ENCODE measurements around the gene FCRL2. TPM values are rescaled to one million over a fixed set of nuclear protein-coding genes. Genes with fewer than 3 reads are reported as not detected.
A peak's percentile ranks its signal among the peaks of the same experiment; 100 is the strongest.
"Not testable (repeated sequence)": the region's sequence is repeated elsewhere in the genome, so short reads cannot be mapped to it uniquely, and the experiment has no call there.

FCRL2 gene
- total and polyA plus RNA-seq, 4 experiments from 2014 or later: 0.40 TPM; not detected in 3

DNA sequence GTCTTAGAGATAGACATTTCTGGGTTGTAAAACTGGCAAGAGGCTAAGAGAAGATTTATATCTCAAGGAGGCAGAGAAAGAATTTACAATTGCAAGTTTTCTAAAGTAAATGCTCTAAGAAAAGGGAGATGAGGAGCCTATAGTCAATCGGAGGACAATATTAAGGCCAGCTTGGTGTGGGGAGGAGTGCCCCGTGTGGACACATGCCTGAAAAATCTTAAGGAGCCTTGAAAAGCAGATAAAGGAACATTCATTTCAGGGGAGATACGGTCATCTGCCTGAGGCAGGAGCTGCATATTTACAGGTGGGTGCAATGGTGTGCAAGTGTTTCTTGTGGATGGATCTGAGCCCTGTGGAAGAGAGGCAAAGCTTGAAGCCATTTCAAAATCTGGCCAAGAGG, 25.6 kb downstream of the FCRL2 start:
- H3K27me3 Mint-ChIP-seq: peaks cover 4 to 7% of the 10 kb centered on the region in 2 donors
- intact Hi-C loops (cut with micrococcal nuclease): no loop called here
- Histone ChIP-seq H3K27ac (ENCODE audit: low read depth, low read length) (no peak overlapping the region), H3K27me3 (ENCODE audit: insufficient read depth, low read length) (no peaks in the 10 kb centered on the region), H3K9me3 (ENCODE audit: control insufficient read depth in 1 of 2, low read length in 2 of 2) (no peaks in the 10 kb centered on the region), H3K4me1 (ENCODE audit: insufficient read depth, low read length) (no peaks in the 10 kb centered on the region), H3K36me3 (ENCODE audit: insufficient read depth, low read length) (no peaks in the 10 kb centered on the region), H3K4me3 (ENCODE audit: low read length in 2 of 2) (no peak overlapping the region)
- H3K4me1 Mint-ChIP-seq: no peaks in the 10 kb centered on the region
- no peak for DNase-seq
- no peak overlapping the region for H3K4me3 Mint-ChIP-seq
- no peaks in the 10 kb centered on the region for H3K9me3 Mint-ChIP-seq
- POLR2A ChIA-PET (ENCODE audit: partially characterized antibody): no interaction called here
- CTCF ChIA-PET (ENCODE audit: partially characterized antibody): no interaction called here
- no peaks in the 10 kb centered on the region for H3K36me3 Mint-ChIP-seq
- no peak overlapping the region for H3K27ac Mint-ChIP-seq

DNA sequence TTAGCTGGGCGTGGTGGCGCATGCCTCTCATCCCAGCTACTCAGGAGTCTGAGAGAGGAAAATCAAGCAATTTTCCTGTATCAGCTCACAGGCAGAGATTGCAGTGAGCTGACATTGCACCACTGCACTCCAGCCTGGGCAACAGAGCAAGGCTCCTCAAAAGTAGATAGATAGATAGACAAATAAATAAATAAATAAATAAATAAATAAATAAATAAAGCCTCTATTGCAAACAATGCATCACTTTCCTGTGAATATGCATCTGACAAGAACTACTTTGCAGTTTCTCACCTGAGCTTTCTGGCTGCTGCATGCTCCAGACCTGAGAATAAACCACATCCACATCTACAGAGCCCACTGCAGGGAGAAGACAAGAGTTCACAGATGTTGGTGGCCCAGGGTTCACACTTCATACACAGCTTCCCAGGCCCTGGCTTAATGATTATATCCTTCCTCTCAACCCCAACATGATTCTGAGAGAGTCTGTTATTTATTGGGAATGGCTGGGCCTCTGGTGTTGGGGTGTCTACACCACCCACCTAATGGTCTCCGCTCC, 28.6 kb downstream of the FCRL2 start:
- Histone ChIP-seq H3K4me1 (ENCODE audit: insufficient read depth, low read length) (no peaks in the 10 kb centered on the region), H3K27me3 (ENCODE audit: insufficient read depth, low read length) (no peaks in the 10 kb centered on the region), H3K36me3 (ENCODE audit: insufficient read depth, low read length) (no peaks in the 10 kb centered on the region), H3K4me3 (ENCODE audit: low read length in 2 of 2) (no peak overlapping the region), H3K27ac (ENCODE audit: low read depth, low read length) (no peak overlapping the region), H3K9me3 (ENCODE audit: control insufficient read depth in 1 of 2, low read length in 2 of 2) (no peaks in the 10 kb centered on the region)
- Mint-ChIP-seq H3K36me3 (no peaks in the 10 kb centered on the region), H3K27ac (no peak overlapping the region), H3K9me3 (no peaks in the 10 kb centered on the region), H3K4me3 (no peak overlapping the region), H3K4me1 (no peaks in the 10 kb centered on the region), H3K27me3 (peaks cover 4 to 6% of the 10 kb centered on the region in 2 donors)
- DNase-seq: no peak
- intact Hi-C loops (cut with micrococcal nuclease): no loop called here
- ChIA-PET POLR2A (ENCODE audit: partially characterized antibody) (no interaction called here), CTCF (ENCODE audit: partially characterized antibody) (no interaction called here)

DNA sequence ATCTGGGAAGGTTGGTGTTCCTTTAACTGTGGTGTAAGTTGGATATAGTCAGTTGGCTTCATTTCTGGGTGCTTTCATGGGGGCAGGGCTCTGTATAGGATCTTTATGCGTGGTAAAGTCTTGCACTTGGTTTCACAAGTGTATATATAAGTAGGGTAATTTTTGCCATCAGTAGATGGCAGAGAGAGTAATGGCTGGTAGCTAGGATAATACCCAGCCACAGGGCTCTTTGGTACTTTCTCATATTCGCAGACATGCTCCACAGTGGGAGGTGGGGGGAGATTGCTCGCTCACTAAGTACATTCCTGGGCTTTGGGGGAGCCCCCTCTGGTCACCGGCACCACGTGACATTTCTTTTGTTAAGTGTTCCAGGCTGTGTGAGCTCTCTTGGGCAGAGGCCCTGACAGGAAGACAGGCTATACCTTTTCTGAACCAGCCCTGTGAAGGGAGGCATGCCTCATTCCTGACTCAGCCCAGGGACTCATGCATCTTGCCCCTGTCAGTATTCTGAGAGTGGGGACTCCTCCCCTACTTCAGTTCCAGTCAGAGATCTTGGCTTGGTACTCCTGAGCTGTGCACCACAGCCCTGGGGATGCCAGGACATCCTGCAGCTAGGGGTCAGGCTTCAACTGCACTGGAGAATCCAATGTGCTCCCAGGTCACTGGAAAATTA, 37.6 kb downstream of the FCRL2 start:
- Histone ChIP-seq H3K4me1 (ENCODE audit: insufficient read depth, low read length) (no peaks in the 10 kb centered on the region), H3K36me3 (ENCODE audit: insufficient read depth, low read length) (no peaks in the 10 kb centered on the region), H3K9me3 (ENCODE audit: control insufficient read depth in 1 of 2, low read length in 2 of 2) (no peaks in the 10 kb centered on the region), H3K4me3 (ENCODE audit: low read length in 2 of 2) (no peak overlapping the region), H3K27me3 (ENCODE audit: insufficient read depth, low read length) (no peaks in the 10 kb centered on the region), H3K27ac (ENCODE audit: low read depth, low read length) (no peak overlapping the region)
- intact Hi-C loops (cut with micrococcal nuclease): no loop called here
- Mint-ChIP-seq H3K9me3 (peaks cover 0 to 2% (median 0%) of the 10 kb centered on the region in 8 donors), H3K4me1 (peaks cover 0 to 1% (median 0%) of the 10 kb centered on the region in 4 donors), H3K27me3 (peaks cover 6 to 8% of the 10 kb centered on the region in 2 donors), H3K36me3 (no peaks in the 10 kb centered on the region), H3K4me3 (no peak overlapping the region), H3K27ac (no peak overlapping the region)
- POLR2A ChIA-PET (ENCODE audit: partially characterized antibody): no interaction called here
- CTCF ChIA-PET (ENCODE audit: partially characterized antibody): no interaction called here
- no peak for DNase-seq

DNA sequence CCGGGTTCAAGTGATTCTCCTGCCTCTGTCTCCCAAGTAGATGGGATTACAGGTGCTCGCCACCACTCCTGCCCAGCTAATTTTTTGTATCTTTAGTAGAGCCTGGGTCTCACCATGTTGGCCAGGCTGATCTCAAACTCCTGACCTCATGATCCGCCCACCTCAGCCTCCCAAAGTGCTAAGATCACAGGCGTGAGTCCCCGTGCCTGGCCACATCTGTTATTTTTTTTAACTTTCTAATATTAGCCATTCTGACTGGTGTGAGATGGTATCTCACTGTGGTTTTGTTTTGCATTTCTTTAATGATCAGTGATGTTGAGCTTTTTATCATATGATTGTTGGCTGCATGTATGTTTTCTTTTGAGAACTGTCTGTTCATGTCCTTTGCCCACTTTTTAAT, 40.9 kb downstream of the FCRL2 start:
- H3K4me3 Mint-ChIP-seq; H3K27ac ChIP-seq (ENCODE audit: low read depth, low read length); POLR2A ChIA-PET (ENCODE audit: partially characterized antibody); DNase-seq; H3K4me1 Mint-ChIP-seq; H3K9me3 Mint-ChIP-seq; H3K27me3 Mint-ChIP-seq; H3K36me3 ChIP-seq (ENCODE audit: insufficient read depth, low read length); H3K27me3 ChIP-seq (ENCODE audit: insufficient read depth, low read length); H3K9me3 ChIP-seq (ENCODE audit: control insufficient read depth in 1 of 2, low read length in 2 of 2); H3K27ac Mint-ChIP-seq; intact Hi-C loops (cut with micrococcal nuclease); H3K4me3 ChIP-seq (ENCODE audit: low read length in 2 of 2); H3K4me1 ChIP-seq (ENCODE audit: insufficient read depth, low read length); H3K36me3 Mint-ChIP-seq: not testable (repeated sequence)
- CTCF ChIA-PET (ENCODE audit: partially characterized antibody): interaction anchor here (0.7 kb wide), 1 partner anchor 23 kb away, joined by 3 read pairs; no protein-coding TSS in a partner anchor

DNA sequence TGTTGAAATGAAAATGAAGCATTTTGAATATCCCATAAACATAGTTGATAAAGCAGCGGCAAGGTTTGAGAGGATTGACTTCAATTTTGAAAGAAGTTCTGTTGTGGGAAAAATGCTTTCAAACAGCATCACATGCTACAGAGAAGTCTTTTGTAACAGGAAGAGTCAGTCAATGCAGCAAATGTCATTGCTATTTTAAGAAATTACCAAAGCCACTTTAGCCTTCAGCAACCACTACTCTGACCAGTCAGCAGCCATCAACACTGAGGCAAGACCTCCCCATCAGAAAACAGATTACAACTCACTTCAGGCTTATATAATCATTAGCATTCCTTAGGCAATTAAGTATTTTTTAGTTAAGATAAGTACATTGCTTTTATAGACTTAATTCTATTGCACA, 42.6 kb downstream of the FCRL2 start:
- Histone ChIP-seq H3K4me1 (ENCODE audit: insufficient read depth, low read length) (no peaks in the 10 kb centered on the region), H3K27me3 (ENCODE audit: insufficient read depth, low read length) (no peaks in the 10 kb centered on the region), H3K9me3 (ENCODE audit: control insufficient read depth in 1 of 2, low read length in 2 of 2) (no peaks in the 10 kb centered on the region), H3K27ac (ENCODE audit: low read depth, low read length) (no peak overlapping the region), H3K4me3 (ENCODE audit: low read length in 2 of 2) (no peak overlapping the region), H3K36me3 (ENCODE audit: insufficient read depth, low read length) (no peaks in the 10 kb centered on the region)
- Mint-ChIP-seq H3K9me3 (peaks cover 0 to 2% (median 0%) of the 10 kb centered on the region in 8 donors), H3K4me3 (no peak overlapping the region), H3K27ac (no peak overlapping the region), H3K36me3 (no peaks in the 10 kb centered on the region), H3K27me3 (peaks cover 6% of the 10 kb centered on the region in 2 donors), H3K4me1 (peaks cover 0 to 1% (median 0%) of the 10 kb centered on the region in 4 donors)
- CTCF ChIA-PET (ENCODE audit: partially characterized antibody): no interaction called here
- no peak for DNase-seq
- intact Hi-C loops (cut with micrococcal nuclease): no loop called here
- POLR2A ChIA-PET (ENCODE audit: partially characterized antibody): no interaction called here

DNA sequence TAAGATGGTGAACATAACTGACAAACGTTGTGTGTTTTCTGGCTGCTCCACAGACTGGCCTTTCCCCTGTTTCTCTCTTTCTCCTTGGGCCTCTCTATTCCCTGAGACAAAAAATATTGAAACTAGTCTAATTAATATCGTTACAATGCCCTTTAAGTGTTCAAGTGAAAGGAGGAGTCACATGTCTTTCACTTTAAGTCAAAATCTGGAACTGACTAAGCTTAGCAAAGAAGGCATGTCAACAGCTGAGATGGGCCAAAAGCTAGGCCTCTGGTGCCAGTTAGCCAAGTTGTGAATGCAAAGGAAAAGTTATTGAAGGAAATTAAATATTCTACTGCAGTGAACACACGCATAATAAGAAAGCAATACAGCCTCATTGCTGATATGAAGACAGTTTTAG, 44.2 kb downstream of the FCRL2 start:
- Mint-ChIP-seq H3K4me3 (no peak overlapping the region), H3K27me3 (peaks cover 3 to 4% of the 10 kb centered on the region in 2 donors), H3K9me3 (peaks cover 0 to 4% (median 0%) of the 10 kb centered on the region in 8 donors), H3K36me3 (no peaks in the 10 kb centered on the region), H3K4me1 (peaks cover 0 to 1% (median 0%) of the 10 kb centered on the region in 4 donors), H3K27ac (peak overlapping the region in 1 of 7 donors; percentile 20)
- CTCF ChIA-PET (ENCODE audit: partially characterized antibody): no interaction called here
- Histone ChIP-seq H3K36me3 (ENCODE audit: insufficient read depth, low read length) (no peaks in the 10 kb centered on the region), H3K4me1 (ENCODE audit: insufficient read depth, low read length) (no peaks in the 10 kb centered on the region), H3K4me3 (ENCODE audit: low read length in 2 of 2) (no peak overlapping the region), H3K27me3 (ENCODE audit: insufficient read depth, low read length) (no peaks in the 10 kb centered on the region), H3K9me3 (ENCODE audit: control insufficient read depth in 1 of 2, low read length in 2 of 2) (no peaks in the 10 kb centered on the region), H3K27ac (ENCODE audit: low read depth, low read length) (no peak overlapping the region)
- POLR2A ChIA-PET (ENCODE audit: partially characterized antibody): no interaction called here
- DNase-seq: no peak
- intact Hi-C loops (cut with micrococcal nuclease): no loop called here

DNA sequence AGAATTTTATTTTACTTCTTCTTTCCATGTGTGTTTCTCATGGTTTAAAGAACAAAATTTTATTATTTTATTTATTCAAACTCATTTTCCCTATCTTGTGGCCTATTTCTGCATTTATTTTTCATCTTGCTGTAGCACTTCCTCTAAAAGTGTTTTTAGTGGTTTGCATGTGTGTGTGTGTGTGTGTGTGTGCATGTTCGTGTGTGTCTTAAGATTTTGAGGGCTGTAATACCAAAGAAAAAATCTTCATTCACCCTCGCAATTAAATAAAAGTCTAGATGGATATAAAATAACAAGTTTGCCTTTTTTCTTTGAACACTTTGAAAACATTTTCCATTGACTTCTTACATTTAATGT, 51.7 kb downstream of the FCRL2 start:
- ChIA-PET CTCF (ENCODE audit: partially characterized antibody) (no interaction called here), POLR2A (ENCODE audit: partially characterized antibody) (no interaction called here)
- intact Hi-C loops (cut with micrococcal nuclease): no loop called here
- Histone ChIP-seq H3K36me3 (ENCODE audit: insufficient read depth, low read length) (no peaks in the 10 kb centered on the region), H3K4me3 (ENCODE audit: low read length in 2 of 2) (no peak overlapping the region), H3K9me3 (ENCODE audit: control insufficient read depth in 1 of 2, low read length in 2 of 2) (peaks cover 0 to 7% of the 10 kb centered on the region in 2 donors), H3K27ac (ENCODE audit: low read depth, low read length) (no peak overlapping the region), H3K4me1 (ENCODE audit: insufficient read depth, low read length) (peaks cover 8% of the 10 kb centered on the region), H3K27me3 (ENCODE audit: insufficient read depth, low read length) (no peaks in the 10 kb centered on the region)
- Mint-ChIP-seq H3K36me3 (peaks cover 0 to 3% of the 10 kb centered on the region in 2 donors), H3K27me3 (peaks cover 1 to 3% of the 10 kb centered on the region in 2 donors), H3K27ac (peak overlapping the region in 1 of 7 donors; percentile 42), H3K4me1 (peaks cover 0 to 4% (median 1%) of the 10 kb centered on the region in 4 donors), H3K9me3 (peaks cover 2 to 24% (median 15%) of the 10 kb centered on the region in 8 donors), H3K4me3 (no peak overlapping the region)
- DNase-seq: no peak

Measured in CD4-positive, alpha-beta memory T cell (primary cell).